ENCODE results near the gene PCAT6.
"Not testable (repeated sequence)": the region's sequence is repeated elsewhere in the genome, so short reads cannot be mapped to it uniquely, and the experiment has no call there.

The PCAT6 gene

GRCh38 chr1:202815120-202815519 is 4.4 kb downstream of the PCAT6 start:
- no peak for TF ChIP-seq CTCF (IDR thresholded peaks at IDR 0.05; ENCODE audit: extremely low read depth, missing control alignments)
- DNase-seq (ENCODE audit: low spot score), result no peak

GRCh38 chr1:202818819-202819218 is 8.1 kb downstream of the PCAT6 start:
- DNase-seq (ENCODE audit: low spot score), result no peak
- TF ChIP-seq CTCF (IDR thresholded peaks at IDR 0.05; ENCODE audit: extremely low read depth, missing control alignments), result no peak

GRCh38 chr1:202821467-202821866 is 10.7 kb downstream of the PCAT6 start:
- TF ChIP-seq CTCF (IDR thresholded peaks at IDR 0.05; ENCODE audit: extremely low read depth, missing control alignments), result no peak
- DNase-seq (ENCODE audit: low spot score), result no peak

- no peak for TF ChIP-seq CTCF (IDR thresholded peaks at IDR 0.05; ENCODE audit: extremely low read depth, missing control alignments)
Observed at GRCh38 chr1:202825748-202826147, 15.0 kb downstream of the PCAT6 start.

GRCh38 chr1:202829223-202829622 is 18.5 kb downstream of the PCAT6 start:
- not testable (repeated sequence) for DNase-seq (ENCODE audit: low spot score)

More at GRCh38 chr1:202825748-202826147, 15.0 kb downstream of the PCAT6 start:
- no peak for DNase-seq (ENCODE audit: low spot score)

GRCh38 chr1:202831906-202832305 is 21.2 kb downstream of the PCAT6 start:
- TF ChIP-seq CTCF (IDR thresholded peaks at IDR 0.05; ENCODE audit: extremely low read depth, missing control alignments), result no peak
- no peak for DNase-seq (ENCODE audit: low spot score)

GRCh38 chr1:202834771-202835547 is 24.2 kb downstream of the PCAT6 start:
- no peak for TF ChIP-seq CTCF (IDR thresholded peaks at IDR 0.05; ENCODE audit: extremely low read depth, missing control alignments)
- no peak for DNase-seq (ENCODE audit: low spot score)

- TF ChIP-seq CTCF (IDR thresholded peaks at IDR 0.05; ENCODE audit: extremely low read depth, missing control alignments), result no peak
- peak; percentile 72 for DNase-seq (ENCODE audit: low spot score)
Observed at GRCh38 chr1:202835548-202836072, 24.9 kb downstream of the PCAT6 start.

All from GM20000 (cell line).